ENCODE measurements around the gene SCN2B.

The SCN2B gene

DNA sequence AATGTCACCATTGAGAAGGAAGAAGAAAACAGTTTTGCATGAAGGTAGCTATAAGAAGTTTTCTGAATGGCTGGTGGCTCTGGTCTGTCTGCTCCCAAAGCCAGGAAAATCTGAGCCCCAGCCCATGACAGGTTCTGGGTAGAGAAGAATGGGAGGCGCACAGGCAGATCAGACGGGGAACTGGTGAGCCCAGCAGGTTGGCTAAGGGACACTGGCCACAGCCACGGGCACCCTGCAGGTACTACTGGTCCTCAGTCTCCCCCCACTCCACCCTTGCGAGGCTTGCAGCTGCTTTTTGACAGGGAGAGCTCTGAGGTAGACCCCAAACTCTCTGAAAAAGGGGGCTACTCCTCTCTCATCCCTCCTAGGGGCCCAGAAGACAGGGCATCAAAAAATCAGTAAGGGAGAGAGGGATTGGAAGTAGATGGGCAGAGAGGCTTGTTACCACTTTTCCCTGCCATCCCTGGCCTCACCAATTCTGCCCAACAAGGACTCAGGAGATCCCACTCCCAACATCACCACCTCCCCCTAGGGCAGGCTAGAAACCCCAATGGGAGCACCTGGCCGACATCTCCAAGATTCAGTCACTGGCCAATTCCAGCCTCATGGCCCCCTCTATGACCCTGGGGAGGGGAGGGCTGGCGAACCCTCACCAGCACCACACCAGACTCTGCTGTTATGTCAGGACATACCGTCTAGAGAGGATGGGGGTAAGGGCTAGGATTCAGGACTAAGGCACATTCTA lies 41.2 kb downstream of the SCN2B start:
- DNase-seq (ENCODE audit: low spot score) = no peak

DNA sequence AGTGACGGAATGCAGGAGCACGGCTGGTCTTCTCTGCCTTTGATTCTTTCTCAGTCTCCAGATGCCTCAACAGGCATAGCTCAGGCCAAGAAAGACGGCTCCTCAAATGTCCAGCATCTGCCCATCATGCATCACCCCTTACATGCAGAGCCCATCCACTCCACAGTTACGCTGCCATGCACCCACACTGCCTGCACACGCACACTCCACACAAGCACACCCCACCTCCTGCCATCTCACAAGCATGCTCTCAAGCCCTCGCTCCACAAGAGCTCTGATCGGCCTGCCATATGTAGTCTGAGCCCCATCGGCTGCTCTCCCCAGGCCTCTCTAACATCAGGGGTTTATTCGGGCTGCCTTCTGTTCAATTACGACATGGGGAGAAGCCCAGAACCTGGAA lies 42.6 kb downstream of the SCN2B start:
- DNase-seq (ENCODE audit: low spot score) = no peak

DNA sequence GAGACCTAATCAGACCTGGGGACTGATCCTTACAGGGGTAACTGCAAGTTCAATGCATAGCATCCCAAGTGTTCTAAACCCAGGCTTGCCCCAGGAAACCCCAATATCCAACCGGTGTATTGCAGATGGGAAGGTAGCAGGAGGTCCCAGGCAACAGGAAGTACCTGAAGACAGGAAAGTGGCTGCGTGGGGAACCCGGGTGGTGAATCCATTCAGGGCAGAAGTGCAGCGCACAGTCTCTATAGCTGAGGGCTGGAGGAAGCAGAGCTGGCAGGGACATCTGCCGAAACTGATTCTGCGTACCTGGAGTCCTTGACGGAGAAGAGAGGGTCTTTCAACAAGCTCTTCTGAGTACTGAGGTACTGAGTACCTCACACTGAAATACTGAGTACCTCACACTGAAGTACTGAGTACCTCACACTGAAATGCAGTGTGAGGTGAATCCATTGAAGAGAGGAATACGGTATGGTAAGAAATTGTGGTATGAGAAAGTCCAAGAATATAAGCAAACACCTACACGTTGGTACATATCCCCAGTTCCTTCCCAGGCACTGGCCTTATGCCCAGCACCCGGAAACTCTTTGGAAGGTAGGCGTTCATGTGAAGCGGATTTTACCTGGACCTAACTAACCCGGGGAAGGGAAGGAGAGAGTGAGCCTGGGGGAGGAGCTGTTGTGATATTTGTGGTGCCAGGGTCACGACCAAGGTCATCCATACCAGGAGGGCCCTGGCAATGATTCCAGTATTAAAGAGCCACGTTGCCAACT lies 43.9 kb downstream of the SCN2B start:
- DNase-seq (ENCODE audit: low spot score) = no peak

DNA sequence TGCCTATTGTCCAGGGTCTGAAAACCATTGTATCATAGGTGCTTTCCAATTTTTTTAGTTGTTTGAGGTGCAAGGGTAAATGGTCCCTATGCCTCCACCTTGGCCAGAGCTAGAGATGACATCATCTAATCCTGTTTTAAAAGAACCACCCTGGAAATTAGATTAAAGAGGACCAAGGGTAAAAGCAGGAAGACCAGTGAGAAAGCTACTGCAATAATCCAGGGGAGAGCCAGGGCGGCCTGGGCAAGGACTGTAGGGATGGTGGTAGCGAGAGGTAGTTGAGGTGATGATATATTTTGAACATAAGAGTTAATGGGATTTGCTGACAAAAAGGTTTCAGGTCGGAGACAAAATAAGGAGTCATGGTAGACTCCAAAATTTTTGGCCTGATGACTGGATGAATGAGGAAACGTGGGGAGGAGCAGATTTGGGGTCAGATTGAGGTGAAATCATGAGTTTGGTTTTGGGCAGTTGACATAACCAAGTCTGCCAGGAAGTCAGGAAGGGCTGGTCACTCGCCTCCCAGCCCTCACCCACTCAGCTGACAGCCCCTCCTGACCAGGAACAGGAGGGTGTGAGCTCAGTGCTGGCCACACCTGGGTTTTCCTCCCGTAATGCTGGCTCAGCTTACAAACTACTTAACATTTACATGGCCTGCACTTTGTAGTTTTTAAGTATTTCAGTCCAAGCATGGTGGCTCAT lies 46.8 kb downstream of the SCN2B start:
- no peak for DNase-seq (ENCODE audit: low spot score)

DNA sequence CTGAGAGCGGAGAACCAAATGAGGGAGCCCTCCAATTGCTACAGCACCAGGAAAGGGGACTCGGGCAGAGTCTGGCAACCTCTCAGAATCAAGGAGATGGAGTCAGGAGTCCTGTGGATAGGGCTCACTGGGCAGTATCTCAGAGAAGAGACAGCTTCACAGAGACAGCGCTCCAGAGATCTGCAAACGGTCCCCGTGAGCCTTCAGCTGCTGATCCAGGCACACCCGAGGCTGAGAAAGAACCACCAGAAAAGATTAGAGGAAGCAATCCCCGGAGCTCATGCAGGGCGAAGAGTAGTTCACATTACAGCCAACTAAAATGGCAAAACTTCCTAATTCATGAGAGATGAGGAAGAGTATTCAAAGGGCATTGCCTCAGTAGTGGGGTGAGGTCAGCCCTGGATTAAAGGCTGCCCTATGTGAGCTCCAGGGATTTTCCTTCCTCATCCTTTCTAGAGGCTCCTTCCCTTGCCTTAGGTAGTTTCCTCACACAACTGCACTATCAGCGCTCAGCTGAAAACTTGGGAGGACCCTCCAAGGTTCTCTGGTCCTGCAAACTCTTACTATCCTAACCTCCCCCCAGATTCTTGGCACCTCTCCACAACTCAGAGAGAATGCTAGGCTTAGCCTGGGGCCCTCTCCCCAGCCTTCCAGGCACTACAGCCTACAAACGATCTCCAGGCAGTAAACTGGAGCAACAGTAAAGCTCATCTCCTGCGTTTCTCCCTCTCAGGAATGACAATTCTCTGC lies 47.5 kb downstream of the SCN2B start:
- DNase-seq (ENCODE audit: low spot score) = no peak

DNA sequence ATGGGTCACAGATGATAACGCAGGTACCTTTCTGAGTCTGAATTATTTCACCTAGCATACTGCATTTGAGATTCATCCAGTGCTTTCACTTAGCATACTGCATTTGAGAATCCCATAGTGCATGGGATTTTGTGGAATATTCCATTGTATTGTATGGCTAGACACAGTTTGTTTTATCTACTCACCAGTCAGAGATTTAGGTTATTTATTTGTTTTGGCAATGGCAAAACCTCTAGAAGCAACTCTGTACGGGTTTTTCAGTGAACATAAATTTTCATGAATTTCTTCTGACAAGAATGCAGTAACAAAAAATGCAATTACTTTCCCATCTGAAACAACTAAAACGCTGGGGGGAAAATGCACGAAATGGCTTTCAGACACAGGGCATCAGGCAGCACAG lies 48.1 kb downstream of the SCN2B start:
- DNase-seq (ENCODE audit: low spot score) = no peak

DNA sequence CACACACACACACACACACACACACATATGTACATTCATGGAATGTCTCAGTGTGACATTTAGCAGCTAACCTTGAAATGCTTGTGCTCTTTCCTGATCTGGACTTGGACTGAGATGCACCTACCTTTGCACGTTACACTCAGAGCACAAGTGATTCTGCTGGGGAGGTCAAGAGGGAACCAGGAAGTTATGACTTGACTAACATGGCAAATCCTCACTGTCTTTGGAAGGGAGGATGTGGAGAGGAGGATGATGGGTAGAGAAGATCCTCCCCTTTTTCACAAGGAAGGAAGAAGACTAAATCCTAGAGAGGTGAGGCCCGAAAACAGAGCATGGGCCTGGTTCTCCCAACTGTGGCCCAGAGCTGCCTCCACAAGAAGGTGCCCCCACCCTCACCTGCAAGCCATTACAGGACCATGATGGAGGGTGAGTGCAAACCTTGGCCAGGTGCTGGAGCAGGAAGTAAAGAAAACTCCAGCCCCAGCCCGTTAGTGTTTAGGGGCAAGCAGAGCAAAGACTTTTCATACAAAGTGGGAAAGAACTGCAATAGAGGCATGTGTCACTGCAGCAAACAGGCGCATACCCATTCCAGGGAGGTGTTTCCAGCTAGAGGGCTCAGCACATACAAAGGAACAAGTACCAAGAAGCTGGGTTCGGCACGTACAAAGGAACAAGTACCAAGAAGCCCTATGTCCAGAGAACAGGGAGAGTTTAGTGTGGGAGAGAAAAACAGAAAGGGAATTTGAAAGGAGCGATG lies 50.2 kb downstream of the SCN2B start:
- DNase-seq (ENCODE audit: low spot score) = no peak

DNA sequence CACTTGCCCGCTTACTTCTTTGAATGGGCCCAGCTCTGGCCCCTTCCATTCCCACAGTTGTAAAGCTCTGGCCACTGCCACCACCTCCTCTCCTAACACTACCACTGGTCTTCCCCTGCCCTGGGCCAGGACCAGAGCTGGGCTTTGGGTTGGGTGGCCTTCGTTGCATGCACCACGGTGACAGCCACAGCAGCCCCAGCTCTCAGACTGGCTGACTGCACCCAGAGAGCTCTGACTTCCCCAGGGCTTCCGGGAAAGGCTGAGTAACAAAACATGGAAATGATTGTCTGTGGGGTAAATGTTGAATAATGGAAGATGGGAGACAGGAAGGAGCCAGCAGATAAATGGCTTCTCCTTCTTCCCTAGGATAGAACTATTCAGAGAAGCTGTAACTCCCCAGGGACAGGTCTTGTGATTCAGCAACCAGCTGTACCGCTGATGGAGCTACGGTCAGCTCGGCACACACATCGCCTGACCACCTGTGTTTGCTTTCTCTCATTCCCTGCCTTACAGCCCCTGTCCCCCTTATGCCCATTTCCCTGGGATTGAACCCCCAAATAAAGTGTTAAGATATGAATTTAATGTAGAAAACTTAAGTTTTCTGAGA lies 51.4 kb downstream of the SCN2B start:
- DNase-seq (ENCODE audit: low spot score) = no peak

DNA sequence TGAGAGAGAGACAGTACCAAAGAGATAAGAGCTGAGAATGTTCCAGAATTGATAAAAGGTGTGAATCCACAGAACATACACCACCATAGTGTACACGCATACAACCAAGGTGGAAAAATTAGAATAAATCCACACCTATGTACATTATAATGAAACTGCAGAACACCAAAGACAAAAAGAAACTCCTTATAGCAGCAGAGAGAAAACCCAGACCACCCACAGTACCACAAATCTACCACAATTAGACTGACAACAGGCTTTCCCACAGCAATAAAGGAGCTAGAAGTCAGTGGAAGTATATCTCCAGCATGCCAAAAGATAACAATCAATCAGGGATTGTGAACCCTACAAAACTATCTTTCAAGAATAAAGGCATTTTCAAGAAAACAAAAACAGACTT lies 55.6 kb downstream of the SCN2B start:
- DNase-seq (ENCODE audit: low spot score) = no peak

DNA sequence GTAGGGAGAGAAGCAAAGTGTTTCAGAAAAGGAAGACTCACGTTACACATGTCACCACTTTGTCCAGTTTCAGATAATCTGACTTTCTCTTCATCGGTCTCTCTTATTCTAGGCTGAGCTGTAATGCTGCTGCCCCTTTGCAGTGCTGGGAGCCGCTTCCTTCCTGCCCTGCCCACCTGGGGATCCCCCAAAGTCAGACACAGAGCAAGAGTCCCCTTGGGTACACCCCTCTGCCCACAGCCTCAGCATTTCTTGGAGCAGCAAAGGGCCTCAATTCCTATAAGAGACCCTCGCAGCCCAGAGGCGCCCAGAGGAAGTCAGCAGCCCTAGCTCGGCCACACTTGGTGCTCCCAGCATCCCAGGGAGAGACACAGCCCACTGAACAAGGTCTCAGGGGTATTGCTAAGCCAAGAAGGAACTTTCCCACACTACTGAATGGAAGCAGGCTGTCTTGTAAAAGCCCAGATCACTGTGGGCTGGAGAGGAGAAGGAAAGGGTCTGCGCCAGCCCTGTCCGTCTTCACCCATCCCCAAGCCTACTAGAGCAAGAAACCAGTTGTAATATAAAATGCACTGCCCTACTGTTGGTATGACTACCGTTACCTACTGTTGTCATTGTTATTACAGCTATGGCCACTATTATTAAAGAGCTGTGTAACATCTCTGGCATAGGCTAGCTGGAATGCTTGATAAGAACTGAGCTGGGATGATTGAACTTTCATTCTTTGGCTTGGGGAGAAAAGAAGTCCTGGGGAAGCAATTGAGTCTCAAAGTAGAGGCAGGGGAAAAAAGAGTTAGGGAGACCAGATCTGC lies 58.4 kb downstream of the SCN2B start:
- DNase-seq (ENCODE audit: low spot score) = no peak

DNA sequence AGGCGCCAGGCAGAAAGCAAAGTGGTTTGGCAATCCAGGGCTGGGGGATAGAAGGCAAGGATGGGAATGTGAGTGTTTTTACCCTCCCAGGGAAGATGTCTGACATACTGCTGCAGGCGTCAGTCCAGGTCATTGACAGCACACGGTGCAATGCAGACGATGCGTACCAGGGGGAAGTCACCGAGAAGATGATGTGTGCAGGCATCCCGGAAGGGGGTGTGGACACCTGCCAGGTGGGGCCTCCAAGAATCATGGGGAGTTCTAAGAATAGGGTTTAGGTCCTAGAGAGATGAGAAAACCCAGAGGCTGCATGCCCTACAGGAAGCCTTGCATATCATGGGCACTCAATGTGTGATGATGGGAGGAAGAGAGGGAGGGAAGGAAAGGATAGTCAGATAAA lies 61.4 kb downstream of the SCN2B start:
- no peak for DNase-seq (ENCODE audit: low spot score)

DNA sequence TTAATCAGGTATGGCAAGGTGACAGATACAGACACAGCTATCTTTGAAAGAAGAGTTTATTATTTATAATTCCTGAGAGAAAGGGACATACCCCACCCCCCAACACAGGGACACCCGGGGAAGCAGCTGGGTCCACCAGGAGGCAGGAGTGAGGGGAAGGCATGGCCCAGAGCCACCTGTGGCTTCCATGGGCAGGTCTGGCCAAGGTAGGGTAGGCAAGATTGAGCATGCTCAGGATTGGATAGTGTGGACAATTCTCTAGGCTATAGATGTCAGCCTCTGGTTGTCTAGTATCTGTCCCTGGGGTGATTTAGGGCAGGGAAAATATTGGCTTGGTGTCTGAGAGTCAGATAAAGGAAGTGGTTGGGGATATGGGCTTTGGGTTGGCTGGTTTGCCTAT lies 62.2 kb downstream of the SCN2B start:
- no peak for DNase-seq (ENCODE audit: low spot score)

DNA sequence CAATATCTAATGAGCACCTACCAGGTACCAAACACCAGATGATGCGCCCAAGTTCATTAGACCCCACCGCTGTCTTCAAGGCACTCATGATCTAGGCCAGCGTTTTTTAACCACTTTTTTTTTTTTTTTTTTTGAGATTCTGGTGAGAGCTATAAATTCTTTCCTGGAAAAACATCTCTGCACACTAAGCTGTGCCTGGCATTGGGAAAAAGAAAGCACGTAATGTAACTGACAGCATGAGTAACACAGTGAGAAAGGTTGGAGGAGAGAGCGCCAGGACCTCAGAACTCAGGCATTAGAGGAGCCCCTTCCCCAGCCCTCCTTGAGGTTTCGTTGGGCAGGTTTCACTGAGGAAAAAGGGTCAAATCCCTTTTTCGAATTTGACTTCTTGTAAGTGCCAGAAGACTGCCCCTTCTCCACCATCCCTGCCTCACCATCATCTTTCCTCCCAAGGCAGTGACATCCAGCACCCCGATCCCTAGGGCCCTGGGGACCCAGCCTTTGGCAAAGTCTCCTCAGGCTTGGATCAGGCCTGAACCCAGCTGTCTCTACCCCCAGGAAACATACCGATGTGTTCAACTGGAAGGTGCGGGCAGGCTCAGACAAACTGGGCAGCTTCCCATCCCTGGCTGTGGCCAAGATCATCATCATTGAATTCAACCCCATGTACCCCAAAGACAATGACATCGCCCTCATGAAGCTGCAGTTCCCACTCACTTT lies 63.6 kb downstream of the SCN2B start:
- no peak for DNase-seq (ENCODE audit: low spot score)
